HG02623 (cell line): ENCODE data around the gene P3R3URF.

Experiments
- ATAC-seq: cut with Tn5 transposase; IDR thresholded peaks from one replicate; pipeline ENCODE4 v1.9.1; 2021; ENCODE audit warnings: moderate library complexity; ENCODE audit not compliant: unreplicated experiment

Gene P3R3URF

DNA sequence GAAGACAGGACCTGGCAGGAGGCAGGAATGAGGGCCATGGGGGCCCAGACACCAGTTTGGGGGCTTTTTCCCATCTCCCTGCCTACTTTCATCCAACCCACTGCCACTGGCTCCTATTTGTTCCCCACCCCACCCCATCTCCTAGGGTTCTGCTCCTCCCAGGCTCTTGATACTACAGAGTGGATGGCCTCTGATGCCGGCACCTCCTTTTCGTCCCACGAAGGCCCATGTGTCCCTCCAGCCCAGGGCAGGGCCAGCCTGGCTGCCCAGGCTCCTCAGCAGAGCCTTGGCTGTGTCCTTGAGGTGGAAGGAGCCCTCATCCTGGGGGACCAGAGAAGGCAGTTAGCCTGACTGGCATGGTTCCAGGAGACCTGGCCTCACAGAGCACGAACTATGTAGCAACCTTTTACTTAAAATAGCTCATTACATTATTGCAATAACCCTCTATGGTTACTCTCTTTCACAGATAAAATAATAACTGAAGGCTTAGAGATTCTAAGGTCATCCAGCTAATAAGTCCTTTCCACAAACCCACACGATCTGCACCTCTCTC, 18.4 kb upstream of the P3R3URF start:
- no peak for ATAC-seq

- ATAC-seq, result no peak
These were observed 17.8 kb upstream of the P3R3URF start for GRCh38 chr1:46193984-46194570.

GRCh38 chr1:46193285-46193684, 17.0 kb upstream of the P3R3URF start:
- ATAC-seq, result no peak

- ATAC-seq, result no peak
These were observed 15.9 kb upstream of the P3R3URF start for GRCh38 chr1:46192171-46192570.

- ATAC-seq, result no peak
These were observed 14.9 kb upstream of the P3R3URF start for GRCh38 chr1:46191033-46191701.

DNA sequence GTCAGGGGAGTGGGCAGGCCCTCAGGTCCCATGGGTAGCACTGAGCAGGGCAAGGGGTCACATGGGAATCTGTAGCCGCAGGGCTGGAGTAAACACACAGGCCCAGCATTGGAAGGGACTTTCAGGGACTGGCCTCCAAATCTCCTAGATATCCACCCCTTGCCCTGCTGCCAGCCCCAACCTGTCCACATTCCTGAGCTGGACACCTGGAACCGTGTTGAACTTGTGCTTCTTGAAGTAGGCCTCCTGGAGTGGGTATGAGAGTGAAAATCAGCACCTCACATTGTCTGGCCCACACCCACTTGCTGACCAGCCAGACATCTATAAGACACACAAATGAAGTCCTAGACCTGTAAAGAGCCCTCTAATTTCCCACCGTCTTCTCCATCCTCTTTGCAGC, 14.3 kb upstream of the P3R3URF start:
- no peak for ATAC-seq

- no peak for ATAC-seq
These were observed 12.2 kb upstream of the P3R3URF start for GRCh38 chr1:46188295-46189030.

- ATAC-seq, result no peak
These were observed 11.0 kb upstream of the P3R3URF start for GRCh38 chr1:46187106-46187869.

GRCh38 chr1:46186076-46186475, 9.8 kb upstream of the P3R3URF start:
- no peak for ATAC-seq

DNA sequence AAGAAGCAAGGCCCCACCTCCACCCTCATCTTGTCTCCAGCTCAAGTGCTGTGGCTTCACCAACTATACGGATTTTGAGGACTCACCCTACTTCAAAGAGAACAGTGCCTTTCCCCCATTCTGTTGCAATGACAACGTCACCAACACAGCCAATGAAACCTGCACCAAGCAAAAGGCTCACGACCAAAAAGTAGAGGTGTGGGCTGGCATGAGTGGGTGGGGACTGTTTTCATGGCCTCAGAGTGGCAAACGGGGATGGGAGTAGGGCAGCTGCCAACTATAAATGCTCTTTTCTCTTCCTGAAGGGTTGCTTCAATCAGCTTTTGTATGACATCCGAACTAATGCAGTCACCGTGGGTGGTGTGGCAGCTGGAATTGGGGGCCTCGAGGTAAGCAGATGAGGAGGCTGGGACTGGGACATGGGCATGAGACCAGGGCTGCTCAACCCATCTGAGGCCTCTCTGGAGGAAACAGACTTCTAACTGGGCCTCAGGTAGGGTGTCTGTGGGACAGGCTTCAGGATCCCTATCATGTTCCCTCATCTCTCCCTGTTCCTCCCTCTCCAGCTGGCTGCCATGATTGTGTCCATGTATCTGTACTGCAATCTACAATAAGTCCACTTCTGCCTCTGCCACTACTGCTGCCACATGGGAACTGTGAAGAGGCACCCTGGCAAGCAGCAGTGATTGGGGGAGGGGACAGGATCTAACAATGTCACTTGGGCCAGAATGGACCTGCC, 8.8 kb upstream of the P3R3URF start:
- no peak for ATAC-seq

- no peak for ATAC-seq
These were observed 7.8 kb upstream of the P3R3URF start for GRCh38 chr1:46183926-46184557.

- no peak for ATAC-seq
These were observed 7.0 kb upstream of the P3R3URF start for GRCh38 chr1:46183079-46183847.

DNA sequence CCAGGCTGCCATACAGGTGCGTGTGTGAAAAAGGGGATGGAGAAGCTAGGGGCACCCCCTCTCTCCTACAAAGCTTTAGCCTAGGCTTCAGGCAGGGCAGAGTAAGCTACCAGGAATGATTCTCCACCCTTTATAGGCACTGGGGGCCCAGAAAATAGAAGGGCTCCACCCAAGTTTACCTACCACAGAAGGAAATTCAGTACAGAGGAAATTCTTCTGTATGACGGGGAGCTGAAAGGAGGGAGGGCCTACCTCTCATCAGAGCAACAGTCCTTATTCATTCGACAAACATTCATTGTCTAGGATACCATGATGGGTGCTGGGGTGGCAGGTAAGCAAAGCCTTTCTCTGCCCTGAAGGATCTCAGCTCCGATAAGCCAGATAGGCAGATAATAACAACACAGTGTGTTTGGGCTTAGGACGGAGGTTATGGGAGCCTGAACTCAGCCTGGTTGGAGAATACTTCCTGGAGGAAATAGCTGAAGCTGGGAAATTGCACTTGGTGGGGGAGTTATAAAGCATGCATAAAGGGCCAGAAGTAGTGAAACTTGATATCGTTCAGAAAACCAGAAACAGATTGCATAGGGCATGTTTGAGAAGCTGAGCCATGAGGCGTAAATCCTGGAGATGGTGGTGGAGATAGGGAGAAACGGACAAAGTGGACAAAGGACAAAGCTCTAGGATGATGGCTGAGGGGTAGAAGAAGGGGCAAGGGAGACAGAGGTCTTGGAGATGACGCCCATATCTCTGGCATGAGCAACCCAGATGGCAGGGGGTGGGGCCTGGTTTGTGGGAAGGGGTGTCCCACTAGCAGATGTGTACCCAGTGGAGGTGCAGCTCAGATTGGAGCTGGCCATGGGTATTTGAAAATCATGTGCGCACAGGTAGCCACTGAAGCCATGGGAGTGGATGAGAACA, 5.3 kb upstream of the P3R3URF start:
- no peak for ATAC-seq

GRCh38 chr1:46180082-46180616, 3.9 kb upstream of the P3R3URF start:
- no peak for ATAC-seq

GRCh38 chr1:46179138-46180081, 3.1 kb upstream of the P3R3URF start:
- peak; percentile 58 for ATAC-seq

DNA sequence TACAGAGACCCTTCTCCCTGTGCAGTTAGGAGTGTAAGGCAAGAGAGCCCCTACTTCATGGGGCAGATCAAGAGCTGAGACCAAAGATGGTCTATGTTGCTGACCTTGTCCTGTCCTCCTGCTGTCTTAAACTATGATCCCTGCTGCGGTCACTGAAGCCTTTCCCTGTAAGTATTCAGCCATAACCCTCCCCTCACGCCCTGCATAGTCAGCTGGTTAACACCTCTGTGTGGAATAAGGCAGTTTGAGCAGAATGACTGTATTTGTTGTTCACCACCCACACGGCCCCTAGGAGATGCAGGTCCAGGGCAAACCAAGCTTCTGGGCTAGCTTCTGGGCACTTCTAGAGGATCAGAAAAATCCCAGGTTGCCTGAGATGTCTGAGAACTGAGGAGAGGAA, 1.0 kb downstream of the P3R3URF start:
- no peak for ATAC-seq
